Liver (tissue), 3 donors: Measurements from ENCODE around the gene KCNJ12.

Source experiments
- ATF3 ChIP-seq: IDR thresholded peaks from 2 replicates; pipeline ENCODE4 v1.6.1; 2016; ENCODE audit warnings: antibody characterized with exemption
- CTCF ChIP-seq: fragments of 150-350 bp; IDR thresholded peaks from 2 replicates; pipeline ENCODE4 v1.5.1; 2017; ENCODE audit warnings: improper control_type of control experiment, low read depth, low read length; ENCODE audit not compliant: missing input control
- EGR1 ChIP-seq, 2 donors: IDR thresholded peaks; 2 replicates each; pipeline ENCODE4 v1.6.1; 2016 to 2018; ENCODE audit warnings: antibody characterized with exemption in 2 of 2, low read depth in 2 of 2
- GABPA ChIP-seq, 2 donors: IDR thresholded peaks in 1 of 2; conservative IDR thresholded peaks in 1 of 2; 2 replicates each; pipeline ENCODE4 v1.6.1; 2016; ENCODE audit warnings: antibody characterized with exemption in 2 of 2, mild to moderate bottlenecking in 1 of 2, moderate library complexity in 1 of 2
- RAD21 ChIP-seq, 2 donors: IDR thresholded peaks; 2 replicates each; pipeline ENCODE4 v1.6.1; 2016; ENCODE audit warnings: antibody characterized with exemption in 2 of 2, mild to moderate bottlenecking in 2 of 2
- RXRA ChIP-seq, 2 donors: IDR thresholded peaks; 2 replicates each; pipeline ENCODE4 v1.6.1; 2017 to 2018; ENCODE audit warnings: antibody characterized with exemption in 2 of 2, mild to moderate bottlenecking in 1 of 2
- SP1 ChIP-seq: IDR thresholded peaks from 2 replicates; pipeline ENCODE4 v1.6.1; 2018; ENCODE audit warnings: antibody characterized with exemption, mild to moderate bottlenecking
- YY1 ChIP-seq: IDR thresholded peaks from 2 replicates; pipeline ENCODE4 v1.6.1; 2016; ENCODE audit warnings: antibody characterized with exemption, mild to moderate bottlenecking
- TF ChIP-seq, protein P1 (sequence below): IDR thresholded peaks from 2 replicates; pipeline ENCODE4 v1.6.1; 2016; ENCODE audit warnings: antibody characterized with exemption
- donor health status: healthy.
- donor health status: healthy.

- TF ChIP-seq RAD21 (IDR thresholded peaks at IDR 0.05): no peak
- TF ChIP-seq CTCF: no peak
- no peak for TF ChIP-seq EGR1 (IDR thresholded peaks at IDR 0.05; ENCODE audit: low read depth in 2 of 2)
- no peak for TF ChIP-seq ATF3
- no peak for TF ChIP-seq RXRA (IDR thresholded peaks at IDR 0.05)
- TF ChIP-seq GABPA (IDR thresholded peaks at IDR 0.05 in 1 of 2, conservative IDR thresholded peaks at IDR 0.05 in 1 of 2): no peak
- TF ChIP-seq, protein P1, sequence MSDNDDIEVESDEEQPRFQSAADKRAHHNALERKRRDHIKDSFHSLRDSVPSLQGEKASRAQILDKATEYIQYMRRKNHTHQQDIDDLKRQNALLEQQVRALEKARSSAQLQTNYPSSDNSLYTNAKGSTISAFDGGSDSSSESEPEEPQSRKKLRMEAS: no peak
- TF ChIP-seq YY1: no peak
- TF ChIP-seq SP1: no peak
Observed at GRCh38 chr17:21375757-21376080, 438 bp upstream of the KCNJ12 start.
